NCI-H82 (cell line): ENCODE data around the gene PDGFB.

Source experiments
- DNase-seq: peaks from one replicate; lab custom pipeline; 2025; lab: John Stamatoyannopoulos, UW

PDGFB gene

GRCh38 chr22:39174498-39175352 is 70.1 kb downstream of the PDGFB start:
- DNase-seq, result no peak

GRCh38 chr22:39173787-39174497 is 70.8 kb downstream of the PDGFB start:
- DNase-seq, result peak; percentile 48
